Measurements from ENCODE around the gene TBX5. TPM values are rescaled to one million over a fixed set of nuclear protein-coding genes. Genes with fewer than 3 reads are reported as not detected.

Gene TBX5
- total RNA-seq, 1 experiment from 2014 or later = not detected

- no peak for DNase-seq
- H3K27ac ChIP-seq = no peak overlapping the region
Measured at GRCh38 chr12:114412825-114413749, 7.1 kb upstream of the TBX5 start.

GRCh38 chr12:114412307-114412706, 6.4 kb upstream of the TBX5 start:
- no peak for DNase-seq
- no peak overlapping the region for H3K4me3 ChIP-seq
- no peak overlapping the region for H3K27ac ChIP-seq
- H3K9me3 ChIP-seq (replicated peaks) = no peaks in the 10 kb centered on the region
- no peaks in the 10 kb centered on the region; the same call in 1 of the 2 replicates for H3K27me3 ChIP-seq
- H3K4me1 ChIP-seq = no peaks in the 10 kb centered on the region
- H3K36me3 ChIP-seq = no peaks in the 10 kb centered on the region

More at GRCh38 chr12:114412825-114413749, 7.1 kb upstream of the TBX5 start:
- no peaks in the 10 kb centered on the region for H3K9me3 ChIP-seq (replicated peaks)
- H3K36me3 ChIP-seq = no peaks in the 10 kb centered on the region
- H3K4me1 ChIP-seq = no peaks in the 10 kb centered on the region
- H3K4me3 ChIP-seq = no peak overlapping the region
- H3K27me3 ChIP-seq = no peaks in the 10 kb centered on the region; the same call in 1 of the 2 replicates

- no peaks in the 10 kb centered on the region; the same call in 1 of the 2 replicates for H3K27me3 ChIP-seq
- H3K36me3 ChIP-seq = no peaks in the 10 kb centered on the region
- H3K4me1 ChIP-seq = no peaks in the 10 kb centered on the region
- no peak for DNase-seq
- no peaks in the 10 kb centered on the region for H3K9me3 ChIP-seq (replicated peaks)
- no peak overlapping the region for H3K4me3 ChIP-seq
- H3K27ac ChIP-seq = no peak overlapping the region
Measured at GRCh38 chr12:114411071-114411837, 5.3 kb upstream of the TBX5 start.

- H3K4me3 ChIP-seq = no peak overlapping the region
- no peaks in the 10 kb centered on the region for H3K36me3 ChIP-seq
- H3K4me1 ChIP-seq = no peaks in the 10 kb centered on the region
- no peaks in the 10 kb centered on the region for H3K9me3 ChIP-seq (replicated peaks)
- no peak overlapping the region for H3K27ac ChIP-seq
- H3K27me3 ChIP-seq = no peaks in the 10 kb centered on the region; the same call in 1 of the 2 replicates
- DNase-seq = no peak
Measured at GRCh38 chr12:114409852-114410600, 4.1 kb upstream of the TBX5 start.

- H3K4me1 ChIP-seq = no peaks in the 10 kb centered on the region
- H3K27ac ChIP-seq = no peak overlapping the region
- no peak overlapping the region for H3K4me3 ChIP-seq
- DNase-seq = no peak
- no peaks in the 10 kb centered on the region for H3K9me3 ChIP-seq (replicated peaks)
- no peaks in the 10 kb centered on the region for H3K36me3 ChIP-seq
- no peaks in the 10 kb centered on the region; the same call in 1 of the 2 replicates for H3K27me3 ChIP-seq
Measured at GRCh38 chr12:114408886-114409851, 3.2 kb upstream of the TBX5 start.

- DNase-seq = no peak
- Histone ChIP-seq H3K9me3 (replicated peaks) (no peaks in the 10 kb centered on the region), H3K36me3 (no peaks in the 10 kb centered on the region), H3K4me1 (no peaks in the 10 kb centered on the region), H3K27ac (no peak overlapping the region), H3K27me3 (no peaks in the 10 kb centered on the region; the same call in 1 of the 2 replicates), H3K4me3 (no peak overlapping the region)
Measured at GRCh38 chr12:114408471-114408885, 2.5 kb upstream of the TBX5 start.

GRCh38 chr12:114407842-114408411, 2.0 kb upstream of the TBX5 start:
- DNase-seq = no peak

GRCh38 chr12:114406984-114407841, 1.3 kb upstream of the TBX5 start:
- Histone ChIP-seq H3K27me3 (no peaks in the 10 kb centered on the region), H3K27ac (no peak overlapping the region), H3K9me3 (replicated peaks) (no peaks in the 10 kb centered on the region), H3K36me3 (no peaks in the 10 kb centered on the region), H3K4me1 (no peaks in the 10 kb centered on the region), H3K4me3 (no peak overlapping the region)
- no peak for DNase-seq

More at GRCh38 chr12:114407842-114408411, 2.0 kb upstream of the TBX5 start:
- Histone ChIP-seq H3K27ac (no peak overlapping the region), H3K4me3 (no peak overlapping the region), H3K36me3 (no peaks in the 10 kb centered on the region), H3K9me3 (replicated peaks) (no peaks in the 10 kb centered on the region), H3K27me3 (no peaks in the 10 kb centered on the region; the same call in 1 of the 2 replicates), H3K4me1 (no peaks in the 10 kb centered on the region)

- Histone ChIP-seq H3K27me3 (peaks cover 5% of the 10 kb centered on the region; the same call in 1 of the 2 replicates), H3K36me3 (no peaks in the 10 kb centered on the region), H3K4me3 (no peak overlapping the region)
Measured at GRCh38 chr12:114406316-114406983, 506 bp upstream of the TBX5 start.

GRCh38 chr12:114404926-114405518, 922 bp downstream of the TBX5 start:
- no peaks in the 10 kb centered on the region for H3K4me1 ChIP-seq
- H3K27ac ChIP-seq = no peak overlapping the region
- peaks cover 5% of the 10 kb centered on the region; the same call in 1 of the 2 replicates for H3K27me3 ChIP-seq
- no peak for DNase-seq
- no peaks in the 10 kb centered on the region for H3K9me3 ChIP-seq (replicated peaks)
- no peaks in the 10 kb centered on the region for H3K36me3 ChIP-seq
- no peak overlapping the region for H3K4me3 ChIP-seq

More at GRCh38 chr12:114406316-114406983, 506 bp upstream of the TBX5 start:
- Histone ChIP-seq H3K9me3 (replicated peaks) (no peaks in the 10 kb centered on the region), H3K4me1 (no peaks in the 10 kb centered on the region), H3K27ac (no peak overlapping the region)
- no peak for DNase-seq

GRCh38 chr12:114404083-114404925, 1.6 kb downstream of the TBX5 start:
- Histone ChIP-seq H3K27ac (no peak overlapping the region), H3K27me3 (peaks cover 10% of the 10 kb centered on the region; the same call in 1 of the 2 replicates), H3K4me3 (no peak overlapping the region), H3K4me1 (no peaks in the 10 kb centered on the region), H3K36me3 (no peaks in the 10 kb centered on the region), H3K9me3 (replicated peaks) (no peaks in the 10 kb centered on the region)
- DNase-seq = no peak
